HG03571 (cell line): ENCODE measurements around the gene PPP1R15B.

Source experiments
- ATAC-seq: cut with Tn5 transposase; IDR thresholded peaks from one replicate; pipeline ENCODE4 v1.9.1; 2021; ENCODE audit not compliant: unreplicated experiment

Gene PPP1R15B

GRCh38 chr1:204402391-204402790 lies 9.2 kb downstream of the PPP1R15B start:
- ATAC-seq: no peak

DNA sequence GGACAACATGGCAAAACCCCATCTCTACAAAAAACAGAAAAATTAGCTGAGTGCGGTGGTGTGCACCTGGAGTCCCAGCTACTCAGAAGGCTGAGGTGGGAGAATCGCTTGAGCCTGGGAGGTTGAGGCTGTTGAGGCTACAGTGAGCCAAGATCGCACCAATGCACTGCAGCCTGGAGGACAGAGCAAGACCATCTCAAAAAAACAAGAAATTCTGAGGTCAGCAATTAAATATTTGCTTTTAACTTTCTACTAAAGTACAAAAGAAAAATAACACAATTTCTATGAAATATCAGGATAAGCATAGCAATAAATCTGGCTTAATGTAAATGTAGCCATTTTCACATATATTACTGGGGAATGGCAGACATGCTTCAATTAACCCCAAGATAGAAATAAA lies 9.9 kb downstream of the PPP1R15B start:
- ATAC-seq: no peak

DNA sequence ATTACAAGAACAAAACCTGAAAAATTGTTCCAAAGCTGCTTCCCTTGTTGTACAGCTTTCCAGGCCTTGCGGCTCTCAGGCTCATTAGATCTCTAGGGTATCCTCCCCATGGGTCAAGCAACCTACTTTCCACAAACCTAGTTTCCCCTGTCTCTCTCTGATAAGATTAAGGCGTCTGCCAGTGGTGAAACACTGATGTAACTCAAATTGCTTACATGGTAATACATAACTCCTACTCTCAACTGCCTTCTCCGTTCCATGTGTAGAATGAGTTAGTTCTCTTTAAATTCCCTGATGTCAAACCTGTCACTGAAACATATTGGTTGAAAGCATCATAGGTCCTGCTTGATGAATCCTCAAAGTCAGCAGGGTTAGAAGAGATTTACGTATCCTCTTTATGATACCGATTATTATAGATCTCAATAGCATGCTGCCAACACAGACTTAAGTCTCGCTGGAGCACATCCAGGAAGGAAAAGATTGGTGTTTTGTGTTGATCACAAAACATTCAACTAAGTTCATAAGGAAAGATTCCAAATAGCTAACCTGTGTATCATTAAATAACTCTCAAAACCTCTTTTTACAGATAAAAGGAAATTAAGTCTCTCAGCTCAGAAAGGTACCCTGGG lies 10.6 kb downstream of the PPP1R15B start:
- ATAC-seq: no peak

GRCh38 chr1:204398197-204399125 lies 13.2 kb downstream of the PPP1R15B start:
- peak; percentile 59 for ATAC-seq

GRCh38 chr1:204396015-204396583 lies 15.5 kb downstream of the PPP1R15B start:
- no peak for ATAC-seq

GRCh38 chr1:204391629-204392028 lies 20.0 kb downstream of the PPP1R15B start:
- no peak for ATAC-seq

DNA sequence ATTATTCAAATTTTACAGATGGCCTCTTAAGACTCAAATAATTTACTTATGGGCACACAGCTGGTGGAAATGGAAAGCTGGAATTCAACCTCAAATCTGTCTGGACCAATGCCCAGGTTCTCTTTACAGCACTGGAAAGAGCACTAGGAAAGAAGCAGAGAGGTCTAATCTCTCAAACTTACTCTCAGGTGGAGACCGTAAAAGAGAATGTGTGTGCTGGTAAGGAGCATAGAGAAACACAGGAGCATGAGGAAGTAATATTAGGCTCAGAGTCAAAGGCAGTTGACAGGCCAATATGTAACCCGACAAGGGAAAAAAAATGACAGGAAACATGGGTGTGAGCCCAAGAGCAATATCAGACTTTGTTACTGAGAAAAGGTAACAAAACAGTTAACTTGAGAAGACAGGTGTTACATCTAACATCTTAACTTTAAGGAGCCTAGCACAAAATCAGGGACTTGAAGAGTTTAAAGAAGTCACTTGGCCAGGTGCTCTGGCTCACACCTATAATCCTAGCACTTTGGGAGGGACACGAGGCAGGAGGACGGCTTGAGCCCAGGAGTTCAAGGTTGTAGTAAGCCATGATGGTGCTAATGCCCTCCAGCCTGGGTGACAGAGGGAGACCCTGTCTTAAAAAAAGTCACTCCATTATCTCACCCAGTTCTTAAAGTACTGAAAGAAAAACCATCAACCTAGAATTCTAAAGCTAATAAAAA lies 20.7 kb downstream of the PPP1R15B start:
- ATAC-seq: no peak

DNA sequence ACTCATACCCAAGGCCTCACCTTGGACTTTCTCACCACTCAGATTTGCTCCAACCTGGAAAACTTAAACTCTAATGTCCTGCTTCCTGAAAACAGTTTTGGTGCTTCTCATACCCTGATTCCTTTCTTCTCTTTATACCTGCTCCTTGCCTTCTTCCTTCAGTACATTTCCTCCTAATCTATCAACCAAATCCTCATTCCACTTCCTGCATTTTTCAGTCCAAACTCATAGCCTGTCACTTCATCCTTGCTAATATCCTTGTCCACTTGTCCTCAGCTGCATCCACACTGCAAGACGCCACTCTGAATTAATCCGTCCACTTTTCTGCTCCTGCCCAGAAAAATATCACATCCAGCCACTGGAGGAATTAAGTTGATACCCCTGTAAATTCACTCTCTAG lies 25.9 kb downstream of the PPP1R15B start:
- no peak for ATAC-seq

DNA sequence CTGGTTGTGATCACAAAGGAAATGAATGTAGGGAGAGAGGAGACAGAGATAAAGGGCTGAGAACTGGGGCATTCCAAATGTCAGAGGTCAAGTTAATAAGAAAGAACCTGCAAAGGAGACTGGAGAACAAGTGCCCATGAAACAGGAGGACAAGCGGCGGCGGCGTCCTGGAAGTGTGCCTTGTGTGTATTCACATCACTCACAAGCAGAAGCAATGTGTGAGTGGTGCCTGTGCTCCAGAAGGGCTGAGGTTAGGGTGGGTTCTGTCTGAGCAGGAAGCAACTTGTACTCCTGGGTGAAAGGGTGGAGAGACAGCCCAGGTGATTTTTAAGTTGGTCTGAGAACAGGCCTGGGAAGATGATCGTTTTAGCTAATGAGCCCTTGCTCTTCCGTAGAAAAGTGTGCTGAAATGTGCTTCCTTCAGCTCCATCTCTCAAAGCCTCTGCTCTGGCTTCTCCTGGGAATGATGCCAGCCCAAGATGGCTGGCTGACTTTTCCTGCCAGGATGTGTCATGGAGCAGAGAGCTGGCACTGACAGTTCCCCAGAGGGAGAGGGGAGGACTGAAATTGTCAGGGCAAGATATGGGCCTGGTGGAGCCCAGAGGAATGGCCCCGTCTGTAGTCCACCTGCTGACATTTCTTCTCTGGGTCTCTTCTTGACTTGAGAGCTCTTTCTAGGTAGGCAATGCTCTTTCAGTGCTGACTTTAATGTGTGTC lies 26.8 kb downstream of the PPP1R15B start:
- no peak for ATAC-seq

- no peak for ATAC-seq
Observed at GRCh38 chr1:204383163-204383904, 28.3 kb downstream of the PPP1R15B start.

DNA sequence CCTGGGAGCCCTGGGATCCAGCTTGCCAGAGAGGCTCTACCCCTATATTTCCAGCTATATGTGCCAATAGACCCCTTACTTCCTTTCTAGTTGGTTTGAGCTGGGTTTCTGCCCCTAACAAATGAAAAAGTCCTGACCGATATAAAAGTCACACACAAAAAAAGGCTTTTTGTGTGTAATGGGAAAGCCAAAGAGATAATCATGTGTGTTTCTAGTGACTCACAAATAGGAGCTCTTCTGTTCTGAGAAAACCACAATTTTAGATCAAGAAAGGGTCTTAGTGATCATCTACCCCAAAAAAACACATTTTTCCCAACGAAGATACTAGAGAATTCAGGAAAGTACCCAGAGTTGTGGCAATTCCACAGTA lies 28.9 kb downstream of the PPP1R15B start:
- no peak for ATAC-seq

DNA sequence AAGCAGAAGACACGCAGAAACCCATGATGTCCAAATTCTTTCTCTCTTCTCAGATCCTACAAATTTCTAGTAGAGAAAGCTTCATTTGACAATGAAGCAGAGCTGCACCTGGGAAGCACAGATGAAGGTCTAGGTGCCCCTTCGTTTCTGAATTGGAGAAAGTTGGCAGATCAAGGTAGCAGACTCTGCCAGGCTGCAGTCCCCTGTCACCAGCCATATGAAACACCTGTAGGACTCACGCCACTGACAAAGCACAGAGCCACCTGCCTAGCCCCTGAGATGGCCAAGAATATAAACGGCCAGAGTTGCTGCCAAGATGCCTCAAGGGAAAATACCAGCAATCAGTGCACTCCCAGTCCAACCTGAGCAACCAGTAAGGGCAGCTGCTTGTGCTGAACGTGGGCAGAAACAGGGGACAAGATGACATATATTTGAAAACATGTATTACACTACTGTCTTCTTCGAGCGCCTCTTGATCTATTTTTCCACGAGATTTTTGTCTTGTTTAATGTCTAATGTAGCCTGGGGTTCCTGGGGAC lies 31.3 kb downstream of the PPP1R15B start:
- no peak for ATAC-seq

DNA sequence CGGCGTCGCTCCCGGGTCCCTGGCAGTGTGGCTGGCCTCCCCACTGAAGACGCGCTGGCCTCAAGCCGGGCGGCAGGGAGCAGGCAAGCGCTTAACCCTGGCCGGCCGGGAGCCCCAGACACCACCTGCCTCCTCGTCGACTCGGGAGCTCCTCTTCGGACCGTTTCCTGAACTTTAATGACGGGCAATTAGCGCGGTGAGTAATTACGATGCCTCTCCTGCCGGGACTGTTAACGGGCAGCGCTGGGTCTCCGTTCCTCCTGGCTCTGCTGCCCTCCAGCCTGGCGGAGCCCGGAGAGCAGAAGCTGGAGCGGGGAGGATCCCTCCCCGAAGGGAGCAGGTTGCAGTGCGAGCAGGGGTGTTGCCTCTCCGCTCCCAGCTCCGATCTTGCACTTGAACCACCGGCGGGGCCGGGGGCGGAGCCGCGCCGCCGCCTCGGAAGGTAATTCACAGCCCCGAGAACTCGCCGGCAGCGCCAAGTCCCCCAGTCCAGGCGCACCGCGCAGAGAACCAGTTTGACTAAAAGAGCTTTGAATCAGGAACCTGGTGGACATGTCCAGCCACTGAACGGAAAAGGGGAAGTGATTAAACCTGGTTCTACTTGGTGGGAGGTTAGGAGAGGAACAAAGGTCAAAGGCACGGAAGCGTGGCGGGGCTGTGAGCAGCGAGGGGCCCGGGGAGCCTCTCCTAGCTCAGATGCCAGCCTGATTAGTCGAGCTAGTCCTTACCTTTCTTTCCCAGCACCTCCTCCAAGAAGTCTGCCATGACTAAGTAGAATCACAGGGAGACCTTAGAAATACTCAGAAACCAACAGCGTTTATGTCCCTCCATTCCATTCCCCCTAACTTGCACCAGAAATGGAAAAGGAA lies 33.6 kb downstream of the PPP1R15B start:
- ATAC-seq: no peak

DNA sequence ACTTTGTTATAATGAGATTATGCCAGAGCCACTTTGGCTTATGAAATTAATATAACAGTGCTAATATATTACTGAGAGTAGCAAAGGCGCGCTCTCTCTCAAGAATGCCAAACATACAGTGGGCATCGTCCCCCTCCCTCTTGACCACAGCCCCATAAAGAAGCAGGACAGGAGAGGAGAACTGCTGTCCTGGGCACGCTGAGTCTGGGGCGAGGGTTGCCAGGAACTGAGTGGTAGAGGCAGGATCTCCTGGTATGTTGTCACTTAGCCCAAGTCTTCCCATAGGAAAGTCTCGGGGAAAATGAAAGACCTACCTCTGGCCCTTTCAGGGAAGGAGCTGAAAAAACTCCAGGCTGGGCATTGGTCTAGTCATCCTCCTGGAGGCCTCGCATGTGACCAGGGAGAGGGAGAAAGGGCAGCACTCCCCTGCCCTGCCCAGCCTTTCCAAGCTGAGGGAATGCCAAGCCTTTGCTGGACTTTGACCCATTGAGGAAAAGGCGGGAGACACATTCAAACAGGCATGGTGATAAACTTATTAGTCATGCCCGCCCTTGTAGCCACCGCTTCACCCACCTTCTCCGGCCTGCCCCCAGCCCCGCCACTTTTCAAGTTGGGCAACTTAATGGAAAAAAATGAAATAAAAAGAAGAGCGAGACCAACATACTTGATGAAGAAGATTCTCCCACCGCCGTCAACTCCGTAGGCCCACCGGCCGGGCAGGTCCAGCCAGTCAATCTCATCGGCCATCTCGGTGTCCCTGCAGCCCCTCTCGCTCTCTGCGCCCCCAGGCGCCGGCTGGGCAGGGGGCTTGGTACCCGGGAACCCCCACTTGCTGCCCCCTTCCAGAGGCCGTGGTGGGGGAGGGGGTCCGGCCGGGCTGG lies 34.5 kb downstream of the PPP1R15B start:
- no peak for ATAC-seq

DNA sequence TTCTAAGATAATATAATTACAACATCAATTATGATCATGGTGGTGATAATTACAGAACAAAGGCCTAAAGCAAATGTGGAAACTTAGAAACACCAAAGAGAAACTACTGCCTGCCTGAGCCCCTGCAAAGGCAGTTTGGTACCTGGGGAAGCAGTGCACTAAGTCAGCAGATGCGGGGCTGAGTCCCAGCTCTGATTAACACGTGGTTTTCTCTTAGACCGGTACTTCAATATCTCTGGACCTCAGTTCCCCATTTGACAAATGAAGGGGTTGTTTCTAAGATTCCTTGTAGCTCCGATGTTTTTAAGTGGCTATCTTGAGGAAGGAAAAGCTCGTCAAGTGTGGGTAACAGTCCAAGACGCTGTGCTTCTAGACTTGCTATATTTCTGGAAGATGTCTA lies 35.2 kb downstream of the PPP1R15B start:
- no peak for ATAC-seq

- ATAC-seq: no peak
Observed at GRCh38 chr1:204373911-204374310, 37.7 kb downstream of the PPP1R15B start.

DNA sequence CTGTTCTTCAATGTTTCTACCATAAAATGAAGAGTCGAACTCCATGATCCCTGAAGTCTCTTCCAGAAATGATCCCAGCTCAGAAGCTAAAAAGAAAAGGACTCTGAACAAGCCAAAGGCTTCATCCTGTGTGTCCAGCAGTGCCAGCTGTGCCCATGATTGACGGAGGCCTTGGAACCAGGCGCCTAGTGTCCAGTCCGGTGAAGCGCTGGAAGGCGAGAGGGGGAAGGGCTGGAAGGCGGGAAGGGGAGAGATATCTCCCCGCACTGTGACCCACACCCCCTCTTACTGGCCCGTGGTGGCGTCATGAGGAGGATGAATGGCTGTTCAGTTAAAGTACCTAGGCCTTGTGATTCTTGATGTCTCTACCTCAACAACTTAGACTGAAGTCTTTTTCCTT lies 41.4 kb downstream of the PPP1R15B start:
- no peak for ATAC-seq
